Endodermal cell (in vitro differentiated cells): ENCODE results near the gene KAZN. TPM values are rescaled to one million over a fixed set of nuclear protein-coding genes. Genes with fewer than 3 reads are reported as not detected.

ENCODE experiments used
- DNase-seq: peaks from one replicate; pipeline ENCODE4 v3.0.0-alpha.2; 2017
- H3K27ac ChIP-seq: 2 replicates; pipeline ENCODE4 v1.5.1; 2013; ENCODE audit warnings: mild to moderate bottlenecking, low read depth, low read length, moderate library complexity
- H3K27me3 ChIP-seq: 2 replicates; pipeline ENCODE4 v1.6.1; 2013; ENCODE audit warnings: mild to moderate bottlenecking, low read length, moderate library complexity; ENCODE audit not compliant: insufficient read depth, control insufficient read depth, poor library complexity, severe bottlenecking
- H3K36me3 ChIP-seq: 2 replicates; pipeline ENCODE4 v1.7.0; 2013; ENCODE audit warnings: mild to moderate bottlenecking, low read length, moderate library complexity; ENCODE audit not compliant: control insufficient read depth, insufficient read depth
- H3K4me1 ChIP-seq: one replicate; pipeline ENCODE4 v1.7.0; 2013; ENCODE audit warnings: low read length; ENCODE audit not compliant: control insufficient read depth, insufficient read depth
- H3K4me3 ChIP-seq: 2 replicates; pipeline ENCODE4 v1.5.1; 2013; ENCODE audit warnings: mild to moderate bottlenecking, low read length, moderate library complexity
- H3K9ac ChIP-seq: 2 replicates; pipeline ENCODE4 v1.6.1; 2013; ENCODE audit warnings: mild to moderate bottlenecking, low read length, moderate library complexity; ENCODE audit not compliant: poor library complexity, severe bottlenecking; ENCODE audit errors: extremely low read depth
- H3K9me3 ChIP-seq: 2 replicates; pipeline ENCODE4 v1.6.1; 2013; ENCODE audit warnings: mild to moderate bottlenecking, low read length, moderate library complexity; ENCODE audit not compliant: control insufficient read depth
- H3K27ac Mint-ChIP-seq: 2 replicates; pipeline ENCODE4 v1.8.0; 2020; ENCODE audit warnings: mixed read lengths
- H3K27me3 Mint-ChIP-seq: 2 replicates; pipeline ENCODE4 v1.8.0; 2021; ENCODE audit warnings: mild to moderate bottlenecking, mixed read lengths; ENCODE audit not compliant: insufficient read depth
- H3K36me3 Mint-ChIP-seq: 2 replicates; pipeline ENCODE4 v1.8.0; 2020; ENCODE audit warnings: low read depth, mixed read lengths
- H3K4me1 Mint-ChIP-seq: 2 replicates; pipeline ENCODE4 v1.8.0; 2020; ENCODE audit warnings: mixed read lengths
- H3K4me3 Mint-ChIP-seq: 2 replicates; pipeline ENCODE4 v1.8.0; 2020; ENCODE audit warnings: mild to moderate bottlenecking, moderate library complexity, mixed read lengths
- H3K9me3 Mint-ChIP-seq: 2 replicates; pipeline ENCODE4 v1.8.0; 2020; ENCODE audit warnings: mild to moderate bottlenecking, mixed read lengths
- WGBS, 2 experiments: methylation state at CpG; one replicate each; pipeline versions ENCODE4 v1.1.5 to v1.1.7; 2013; ENCODE audit warnings: missing lambda C conversion rate in 2 of 2, mixed read lengths in 1 of 2; ENCODE audit not compliant: insufficient coverage in 1 of 2, insufficient read length in 1 of 2; 5-methylcytosine and 5-hydroxymethylcytosine counted together
- total RNA-seq, 2 donors: library from RNA; stranded (reverse); fragmentation: NEBNext Ultra II Directional in 1 of 2; extraction: Animal tissue kit (Norgen Biotek cat#: 25700) in 1 of 2; gene quantifications; 2 replicates in 1 of 2; 3 replicates in 1 of 2; pipeline ENCODE4 v1.2.1, GENCODE V29; 2021
- TF ChIP-seq, protein P1 (sequence below): fragments of 200-600 bp; sonication (generic); conservative IDR thresholded peaks from 2 replicates; pipeline ENCODE4 v1.5.0; 2021; ENCODE audit warnings: antibody characterized with exemption, mild to moderate bottlenecking

Gene KAZN
- total RNA-seq, 2 donors from 2014 or later = 12.4 to 13.9 TPM

DNA sequence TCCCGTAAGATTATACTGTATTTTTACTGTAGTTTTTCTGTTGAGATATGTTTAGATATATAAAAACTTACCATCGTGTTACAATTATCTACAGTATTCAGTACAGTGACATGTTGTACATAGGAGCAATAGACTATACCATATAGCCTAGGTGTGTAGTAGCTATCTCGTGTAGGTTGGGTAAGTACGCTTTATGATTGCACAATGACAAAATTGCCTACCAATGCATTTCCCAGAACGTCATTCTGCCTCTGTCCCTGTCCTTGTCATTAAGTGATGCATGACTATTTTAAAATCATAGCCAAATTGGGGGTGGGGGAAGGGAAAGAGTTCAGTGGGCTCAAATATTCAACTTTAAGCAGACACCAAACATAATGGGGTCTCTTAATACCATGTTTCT is 321.3 kb downstream of the KAZN start:
- TF ChIP-seq, protein P1, sequence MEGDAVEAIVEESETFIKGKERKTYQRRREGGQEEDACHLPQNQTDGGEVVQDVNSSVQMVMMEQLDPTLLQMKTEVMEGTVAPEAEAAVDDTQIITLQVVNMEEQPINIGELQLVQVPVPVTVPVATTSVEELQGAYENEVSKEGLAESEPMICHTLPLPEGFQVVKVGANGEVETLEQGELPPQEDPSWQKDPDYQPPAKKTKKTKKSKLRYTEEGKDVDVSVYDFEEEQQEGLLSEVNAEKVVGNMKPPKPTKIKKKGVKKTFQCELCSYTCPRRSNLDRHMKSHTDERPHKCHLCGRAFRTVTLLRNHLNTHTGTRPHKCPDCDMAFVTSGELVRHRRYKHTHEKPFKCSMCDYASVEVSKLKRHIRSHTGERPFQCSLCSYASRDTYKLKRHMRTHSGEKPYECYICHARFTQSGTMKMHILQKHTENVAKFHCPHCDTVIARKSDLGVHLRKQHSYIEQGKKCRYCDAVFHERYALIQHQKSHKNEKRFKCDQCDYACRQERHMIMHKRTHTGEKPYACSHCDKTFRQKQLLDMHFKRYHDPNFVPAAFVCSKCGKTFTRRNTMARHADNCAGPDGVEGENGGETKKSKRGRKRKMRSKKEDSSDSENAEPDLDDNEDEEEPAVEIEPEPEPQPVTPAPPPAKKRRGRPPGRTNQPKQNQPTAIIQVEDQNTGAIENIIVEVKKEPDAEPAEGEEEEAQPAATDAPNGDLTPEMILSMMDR = no peak
- Histone ChIP-seq H3K27me3 (peaks cover 6% of the 10 kb centered on the region), H3K4me1 (no peaks in the 10 kb centered on the region), H3K9ac (no peak overlapping the region), H3K36me3 (no peaks in the 10 kb centered on the region), H3K9me3 (no peaks in the 10 kb centered on the region), H3K4me3 (no peak overlapping the region), H3K27ac (no peak overlapping the region)
- Mint-ChIP-seq H3K27me3 (peaks cover 13% of the 10 kb centered on the region), H3K4me1 (peaks cover 4% of the 10 kb centered on the region), H3K36me3 (no peaks in the 10 kb centered on the region), H3K4me3 (no peak overlapping the region), H3K9me3 (no peaks in the 10 kb centered on the region), H3K27ac (no peak overlapping the region)
- no peak for DNase-seq
- 97% methylated on average over 3 of the region's 5 CpGs; no CpG with 5 or more reads in 1 of the 2 experiments for WGBS, 2 experiments

DNA sequence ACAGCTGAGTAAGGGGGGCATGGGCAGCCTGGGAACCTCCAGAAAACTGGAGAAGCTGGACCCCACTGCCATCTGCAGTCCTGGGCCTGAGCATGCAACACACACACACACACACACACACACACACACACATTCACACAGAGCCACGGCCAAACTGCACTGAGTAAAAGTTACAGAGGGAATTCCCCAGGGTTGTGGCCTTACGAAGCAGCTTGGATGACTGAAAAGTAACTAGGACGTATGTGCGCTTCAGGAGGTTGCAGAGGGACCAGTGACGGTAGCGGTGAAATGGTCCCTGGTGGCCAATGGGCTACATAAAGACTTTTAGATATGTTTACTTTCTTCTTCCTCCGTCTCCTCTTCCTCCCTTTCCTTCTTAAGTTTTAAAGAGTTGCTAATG is 322.6 kb downstream of the KAZN start:
- H3K9me3 Mint-ChIP-seq = no peaks in the 10 kb centered on the region
- TF ChIP-seq, protein P1 = no peak
- H3K4me3 Mint-ChIP-seq = no peak overlapping the region
- no peak overlapping the region for H3K9ac ChIP-seq
- H3K27me3 ChIP-seq = peaks cover 12% of the 10 kb centered on the region
- H3K9me3 ChIP-seq = no peaks in the 10 kb centered on the region
- 93 to 94% methylated on average over 5 to 7 of the region's 7 CpGs for WGBS, 2 experiments
- peak; percentile 40 for DNase-seq
- no peak overlapping the region for H3K27ac Mint-ChIP-seq
- H3K4me1 ChIP-seq = peaks cover 3% of the 10 kb centered on the region
- peaks cover 26% of the 10 kb centered on the region for H3K27me3 Mint-ChIP-seq
- H3K36me3 Mint-ChIP-seq = no peaks in the 10 kb centered on the region
- no peaks in the 10 kb centered on the region for H3K36me3 ChIP-seq
- peaks cover 15% of the 10 kb centered on the region for H3K4me1 Mint-ChIP-seq
- H3K4me3 ChIP-seq = no peak overlapping the region
- H3K27ac ChIP-seq = no peak overlapping the region

DNA sequence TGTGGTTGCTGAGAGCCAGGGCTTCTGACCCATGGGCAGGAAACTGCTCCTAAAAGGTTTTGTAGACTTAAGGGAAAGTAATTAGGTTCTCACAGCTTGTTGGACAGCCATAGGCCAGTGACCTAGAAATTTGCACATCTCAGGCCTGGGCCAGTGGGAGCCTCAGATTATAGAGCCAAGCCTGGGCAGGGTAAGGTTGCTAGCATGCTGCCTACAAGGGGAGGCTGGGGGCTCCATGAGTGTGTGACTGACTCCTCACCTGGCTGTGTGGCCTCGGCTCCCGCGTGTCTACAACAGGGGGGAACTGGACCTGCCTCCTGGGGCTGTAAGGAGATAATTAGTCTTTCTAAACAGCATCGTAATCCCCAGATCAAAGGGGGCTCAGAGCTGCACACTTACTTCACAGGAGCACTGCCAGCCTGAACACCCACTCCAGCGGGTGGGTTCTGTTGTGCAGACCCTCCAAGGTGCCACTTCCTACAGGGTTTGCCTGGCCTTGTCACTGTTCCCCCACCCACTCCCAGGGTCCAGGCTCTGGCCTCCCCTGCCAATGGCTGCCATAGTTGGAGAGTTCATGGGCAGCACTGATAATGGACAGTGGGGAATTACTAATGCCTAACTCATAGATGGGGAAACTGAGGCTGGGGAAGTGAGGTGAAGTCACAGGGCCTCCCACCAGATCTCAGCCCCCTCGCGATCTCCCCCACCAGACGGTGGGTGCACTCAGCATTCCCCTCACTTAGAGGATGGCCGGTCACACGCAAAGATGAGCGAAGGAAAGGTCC is 324.6 kb downstream of the KAZN start:
- Histone ChIP-seq H3K9ac (no peak overlapping the region), H3K9me3 (no peaks in the 10 kb centered on the region), H3K4me3 (no peak overlapping the region), H3K27ac (no peak overlapping the region), H3K36me3 (no peaks in the 10 kb centered on the region), H3K27me3 (peaks cover 27% of the 10 kb centered on the region), H3K4me1 (peaks cover 3% of the 10 kb centered on the region)
- peak; percentile 57 for DNase-seq
- peaks cover 21% of the 10 kb centered on the region for H3K4me1 Mint-ChIP-seq
- H3K9me3 Mint-ChIP-seq = no peaks in the 10 kb centered on the region
- TF ChIP-seq, protein P1 = no peak
- H3K36me3 Mint-ChIP-seq = no peaks in the 10 kb centered on the region
- peak overlapping the region; percentile 64 for H3K4me3 Mint-ChIP-seq
- no peak overlapping the region for H3K27ac Mint-ChIP-seq
- whole genome bisulfite sequencing, 2 experiments = 83 to 100% methylated on average over 1 to 11 of the region's 11 CpGs
- H3K27me3 Mint-ChIP-seq = peaks cover 45% of the 10 kb centered on the region
